Esophagus (tissue), 2 donors: Measurements from ENCODE around the gene SLX1A. TPM values are rescaled to one million over a fixed set of nuclear protein-coding genes. Genes with fewer than 3 reads are reported as not detected.
"Not testable (repeated sequence)": the region's sequence is repeated elsewhere in the genome, so short reads cannot be mapped to it uniquely, and the experiment has no call there.

ENCODE experiments used
- H3K27ac ChIP-seq, 2 donors: one replicate each; pipeline ENCODE4 v1.5.1; 2013; ENCODE audit warnings: low read depth in 2 of 2, mild to moderate bottlenecking in 2 of 2, inconsistent platforms in 1 of 2, low read length in 1 of 2, moderate library complexity in 1 of 2
- H3K27me3 ChIP-seq, 2 donors: one replicate each; pipeline ENCODE4 v1.6.1; 2013; ENCODE audit warnings: low read length in 2 of 2, control low read depth in 1 of 2, mild to moderate bottlenecking in 1 of 2; ENCODE audit not compliant: insufficient read depth in 2 of 2, control insufficient read depth in 1 of 2
- H3K36me3 ChIP-seq, 2 donors: one replicate each; pipeline ENCODE4 v1.6.1; 2013; ENCODE audit warnings: low read length in 1 of 2; ENCODE audit not compliant: control insufficient read depth in 2 of 2, insufficient read depth in 2 of 2
- H3K4me1 ChIP-seq, 2 donors: one replicate each; pipeline ENCODE4 v1.6.1; 2013; ENCODE audit warnings: low read length in 1 of 2; ENCODE audit not compliant: control insufficient read depth in 2 of 2, insufficient read depth in 2 of 2
- H3K4me3 ChIP-seq, 2 donors: one replicate each; pipeline ENCODE4 v1.5.1; 2013; ENCODE audit warnings: low read length in 2 of 2, mild to moderate bottlenecking in 2 of 2, low read depth in 1 of 2, moderate library complexity in 1 of 2
- H3K9me3 ChIP-seq, 2 donors: one replicate each; pipeline ENCODE4 v1.6.1; 2013; ENCODE audit warnings: mild to moderate bottlenecking in 2 of 2, low read depth in 1 of 2, low read length in 1 of 2, moderate library complexity in 1 of 2; ENCODE audit not compliant: control insufficient read depth in 2 of 2, insufficient read depth in 1 of 2
- WGBS, 2 donors: extraction: QIAGEN DNeasy Blood & Tissue Kit; methylation state at CpG; one replicate each; pipeline ENCODE4 v1.1.7; 2013; 5-methylcytosine and 5-hydroxymethylcytosine counted together
- polyA plus RNA-seq, 2 donors: library from polyadenylated mRNA; stranded (reverse); fragments of 200-250 nt; gene quantifications; one replicate each; pipeline ENCODE4 v1.2.3, GENCODE V29; 2013
- donor health status: healthy with polysubstance abuse.
- donor health status: Bipolar disorder and iron deficiency.

Gene SLX1A
- polyA plus RNA-seq, 2 donors, result 44.9 to 48.2 TPM

- H3K27ac ChIP-seq, result no peak overlapping the region
- no peaks in the 10 kb centered on the region for H3K9me3 ChIP-seq
- WGBS, 2 donors, result 34 to 48% methylated on average over 1 of the region's 1 CpG
- no peaks in the 10 kb centered on the region for H3K36me3 ChIP-seq
- no peaks in the 10 kb centered on the region for H3K27me3 ChIP-seq
- H3K4me1 ChIP-seq, result no peaks in the 10 kb centered on the region
- H3K4me3 ChIP-seq, result no peak overlapping the region
These were observed 36.5 kb upstream of the SLX1A start for GRCh38 chr16:30157214-30157613.

GRCh38 chr16:30163538-30163937 lies 30.1 kb upstream of the SLX1A start:
- WGBS, 2 donors, result 58 to 69% methylated on average over 3 of the region's 3 CpGs
- Histone ChIP-seq H3K9me3 (no peaks in the 10 kb centered on the region), H3K36me3 (no peaks in the 10 kb centered on the region), H3K4me1 (no peaks in the 10 kb centered on the region), H3K27me3 (no peaks in the 10 kb centered on the region), H3K4me3 (no peak overlapping the region), H3K27ac (no peak overlapping the region)

DNA sequence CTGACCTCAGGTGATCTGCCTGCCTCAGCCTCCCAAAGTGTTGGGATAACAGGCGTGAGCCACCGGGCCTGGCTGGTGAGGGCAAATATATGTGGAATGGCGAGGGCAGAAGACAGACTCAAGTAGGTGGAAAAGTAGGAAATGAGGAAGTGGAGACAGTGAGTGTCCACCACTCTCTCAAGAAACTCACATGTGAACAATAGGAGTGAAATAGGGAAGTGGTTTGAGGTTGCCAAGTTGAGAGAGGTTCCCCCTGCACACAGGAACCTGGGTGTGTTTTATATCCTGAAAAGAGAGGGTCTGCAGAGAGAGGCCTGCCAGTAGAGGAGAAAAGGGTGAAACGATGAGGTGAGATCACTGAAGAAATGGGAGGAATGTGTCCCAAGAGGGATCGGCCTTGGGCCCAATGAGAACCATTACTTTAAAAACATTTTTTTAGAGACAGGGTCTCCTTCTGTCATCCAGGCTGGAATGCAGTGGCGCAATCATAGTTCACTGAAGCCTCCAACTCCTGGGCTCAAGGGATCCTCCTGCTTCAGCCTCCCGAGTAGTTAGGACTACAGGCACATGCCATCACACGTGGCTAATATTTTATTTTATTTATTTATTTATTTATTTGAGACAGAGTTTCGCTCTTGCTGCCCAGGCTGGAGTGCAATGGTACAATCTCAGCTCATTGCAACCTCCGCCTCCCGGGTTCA lies 27.3 kb upstream of the SLX1A start:
- Histone ChIP-seq H3K9me3 (no peaks in the 10 kb centered on the region), H3K27ac (no peak overlapping the region), H3K36me3 (no peaks in the 10 kb centered on the region), H3K4me3 (no peak overlapping the region), H3K4me1 (no peaks in the 10 kb centered on the region), H3K27me3 (no peaks in the 10 kb centered on the region)
- WGBS, 2 donors, result 86 to 87% methylated on average over 10 to 11 of the region's 11 CpGs

GRCh38 chr16:30168746-30169145 lies 24.9 kb upstream of the SLX1A start:
- not testable (repeated sequence) for H3K9me3 ChIP-seq, H3K36me3 ChIP-seq, H3K4me1 ChIP-seq, H3K4me3 ChIP-seq, H3K27ac ChIP-seq, H3K27me3 ChIP-seq
- WGBS, 2 donors, result 70% methylated on average over 20 of the region's 29 CpGs; no CpG with 5 or more reads in 1 of the 2 donors

DNA sequence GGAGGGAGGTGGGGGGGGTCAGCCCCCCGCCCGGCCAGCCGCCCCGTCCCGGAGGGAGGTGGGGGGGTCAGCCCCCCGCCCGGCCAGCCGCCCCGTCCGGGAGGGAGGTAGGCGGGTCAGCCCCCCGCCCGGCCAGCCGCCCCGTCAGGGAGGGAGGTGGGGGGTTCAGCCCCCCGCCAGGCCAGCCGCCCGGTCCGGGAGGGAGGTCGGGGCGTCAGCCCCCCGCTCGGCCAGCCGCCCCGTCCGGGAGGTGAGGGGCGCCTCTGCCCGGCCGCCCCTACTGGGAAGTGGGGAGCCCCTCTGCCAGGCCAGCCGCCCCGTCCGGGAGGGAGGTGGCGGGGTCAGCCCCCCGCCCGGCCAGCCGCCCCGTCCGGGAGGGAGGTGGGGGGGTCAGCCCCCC lies 24.3 kb upstream of the SLX1A start:
- 92 to 95% methylated on average over 22 to 38 of the region's 38 CpGs for WGBS, 2 donors
- not testable (repeated sequence) for H3K4me3 ChIP-seq, H3K4me1 ChIP-seq, H3K9me3 ChIP-seq, H3K27ac ChIP-seq, H3K36me3 ChIP-seq, H3K27me3 ChIP-seq

DNA sequence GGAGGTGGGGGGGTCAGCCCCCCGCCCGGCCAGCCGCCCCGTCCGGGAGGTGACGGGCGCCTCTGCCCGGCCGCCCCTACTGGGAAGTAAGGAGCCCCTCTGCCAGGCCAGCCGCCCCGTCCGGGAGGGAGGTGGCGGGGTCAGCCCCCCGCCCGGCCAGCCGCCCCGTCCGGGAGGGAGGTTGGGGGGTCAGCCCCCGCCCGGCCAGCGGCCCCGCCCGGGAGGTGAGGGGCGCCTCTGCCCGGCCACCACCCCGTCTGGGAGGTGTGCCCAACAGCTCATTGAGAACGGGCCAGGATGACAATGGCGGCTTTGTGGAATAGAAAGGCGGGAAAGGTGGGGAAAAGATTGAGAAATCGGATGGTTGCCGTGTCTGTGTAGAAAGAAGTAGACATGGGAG lies 23.5 kb upstream of the SLX1A start:
- H3K36me3 ChIP-seq, H3K4me3 ChIP-seq, H3K4me1 ChIP-seq, H3K27me3 ChIP-seq, H3K9me3 ChIP-seq, H3K27ac ChIP-seq: not testable (repeated sequence)
- WGBS, 2 donors, result 76 to 100% methylated on average over 3 to 23 of the region's 31 CpGs

GRCh38 chr16:30173054-30173453 lies 20.6 kb upstream of the SLX1A start:
- H3K9me3 ChIP-seq, result no peaks in the 10 kb centered on the region
- H3K27ac ChIP-seq, result no peak overlapping the region
- H3K4me3 ChIP-seq, result no peak overlapping the region
- H3K4me1 ChIP-seq, result no peaks in the 10 kb centered on the region
- no peaks in the 10 kb centered on the region for H3K27me3 ChIP-seq
- WGBS, 2 donors, result 76 to 79% methylated on average over 7 of the region's 7 CpGs
- H3K36me3 ChIP-seq, result no peaks in the 10 kb centered on the region

GRCh38 chr16:30176876-30177275 lies 16.8 kb upstream of the SLX1A start:
- H3K4me3 ChIP-seq, H3K27ac ChIP-seq, H3K9me3 ChIP-seq, H3K4me1 ChIP-seq, H3K36me3 ChIP-seq, H3K27me3 ChIP-seq: not testable (repeated sequence)
- 88 to 91% methylated on average over 6 of the region's 6 CpGs for WGBS, 2 donors

- no peaks in the 10 kb centered on the region for H3K36me3 ChIP-seq
- H3K4me1 ChIP-seq, result peaks cover 0 to 6% of the 10 kb centered on the region in 2 donors
- no peaks in the 10 kb centered on the region for H3K9me3 ChIP-seq
- WGBS, 2 donors, result 91 to 94% methylated on average over 4 of the region's 4 CpGs
- H3K4me3 ChIP-seq, result no peak overlapping the region
- no peaks in the 10 kb centered on the region for H3K27me3 ChIP-seq
- no peak overlapping the region for H3K27ac ChIP-seq
These were observed 14.5 kb upstream of the SLX1A start for GRCh38 chr16:30179195-30179594.

- Histone ChIP-seq H3K4me1 (peaks cover 0 to 6% of the 10 kb centered on the region in 2 donors), H3K36me3 (no peaks in the 10 kb centered on the region), H3K27ac (no peak overlapping the region), H3K4me3 (no peak overlapping the region), H3K9me3 (no peaks in the 10 kb centered on the region), H3K27me3 (no peaks in the 10 kb centered on the region)
- 94 to 97% methylated on average over 9 of the region's 9 CpGs for WGBS, 2 donors
These were observed 13.7 kb upstream of the SLX1A start for GRCh38 chr16:30179931-30180330.
